ENCODE data around the gene KDM1B. TPM values are rescaled to one million over a fixed set of nuclear protein-coding genes. Genes with fewer than 3 reads are reported as not detected.
A peak's percentile ranks its signal among the peaks of the same experiment; 100 is the strongest.
"Not testable (repeated sequence)": the region's sequence is repeated elsewhere in the genome, so short reads cannot be mapped to it uniquely, and the experiment has no call there.

Gene KDM1B
- total RNA-seq, 2 donors from 2014 or later = 28.4 to 43.5 TPM

GRCh38 chr6:18141805-18142590 is 13.2 kb upstream of the KDM1B start:
- Histone ChIP-seq H3K4me3 (no peak overlapping the region), H3K9ac (ENCODE audit: low read depth in 2 of 2, low read length in 2 of 2) (no peak overlapping the region), H3K27ac (no peak overlapping the region), H3K4me1 (peaks cover 3% of the 10 kb centered on the region), H3K36me3 (no peaks in the 10 kb centered on the region), H3K27me3 (no peaks in the 10 kb centered on the region), H3K9me3 (no peaks in the 10 kb centered on the region)
- no peak for TF ChIP-seq CTCF (IDR thresholded peaks at IDR 0.05)
- intact Hi-C loops (cut with DNase I) = no loop called here
- DNase-seq = peak; percentile 40

GRCh38 chr6:18142591-18142861 is 12.7 kb upstream of the KDM1B start:
- Histone ChIP-seq H3K27ac (no peak overlapping the region), H3K9me3 (no peaks in the 10 kb centered on the region), H3K4me3 (no peak overlapping the region), H3K4me1 (peaks cover 3% of the 10 kb centered on the region), H3K27me3 (no peaks in the 10 kb centered on the region), H3K9ac (ENCODE audit: low read depth in 2 of 2, low read length in 2 of 2) (no peak overlapping the region), H3K36me3 (no peaks in the 10 kb centered on the region)
- TF ChIP-seq CTCF (IDR thresholded peaks at IDR 0.05) = no peak
- DNase-seq = no peak
- intact Hi-C loops (cut with DNase I) = no loop called here

GRCh38 chr6:18147160-18147559 is 8.1 kb upstream of the KDM1B start:
- Histone ChIP-seq H3K36me3 (no peaks in the 10 kb centered on the region), H3K4me3 (no peak overlapping the region), H3K27me3 (no peaks in the 10 kb centered on the region), H3K9ac (ENCODE audit: low read depth in 2 of 2, low read length in 2 of 2) (peak overlapping the region in 1 of 2 donors; percentile 34), H3K27ac (peak overlapping the region; percentile 68), H3K4me1 (no peaks in the 10 kb centered on the region), H3K9me3 (no peaks in the 10 kb centered on the region)
- peak; percentile 37 for DNase-seq
- no peak for TF ChIP-seq CTCF (IDR thresholded peaks at IDR 0.05)
- intact Hi-C loops (cut with DNase I) = no loop called here

- H3K4me1 ChIP-seq = no peaks in the 10 kb centered on the region
- no peaks in the 10 kb centered on the region for H3K9me3 ChIP-seq
- peak overlapping the region; percentile 68 for H3K27ac ChIP-seq
- no peaks in the 10 kb centered on the region for H3K36me3 ChIP-seq
- intact Hi-C loops (cut with DNase I) = no loop called here
- H3K9ac ChIP-seq (ENCODE audit: low read depth in 2 of 2, low read length in 2 of 2) = no peak overlapping the region
- no peaks in the 10 kb centered on the region for H3K27me3 ChIP-seq
- TF ChIP-seq CTCF (IDR thresholded peaks at IDR 0.05) = no peak
- DNase-seq = no peak
- no peak overlapping the region for H3K4me3 ChIP-seq
Measured at GRCh38 chr6:18147616-18148015, 7.6 kb upstream of the KDM1B start.

- Histone ChIP-seq H3K9me3 (no peaks in the 10 kb centered on the region), H3K27me3 (no peaks in the 10 kb centered on the region), H3K4me3 (no peak overlapping the region), H3K36me3 (no peaks in the 10 kb centered on the region), H3K27ac (peak overlapping the region; percentile 68), H3K9ac (ENCODE audit: low read depth in 2 of 2, low read length in 2 of 2) (no peak overlapping the region), H3K4me1 (peaks cover 4% of the 10 kb centered on the region)
- no peak for TF ChIP-seq CTCF (IDR thresholded peaks at IDR 0.05)
- peak; percentile 78 for DNase-seq
- intact Hi-C loops (cut with DNase I) = no loop called here
Measured at GRCh38 chr6:18148304-18149025, 6.8 kb upstream of the KDM1B start.

GRCh38 chr6:18151391-18151790 is 3.8 kb upstream of the KDM1B start:
- H3K4me3 ChIP-seq; H3K4me1 ChIP-seq; H3K27me3 ChIP-seq; H3K27ac ChIP-seq; H3K36me3 ChIP-seq; H3K9me3 ChIP-seq; DNase-seq; intact Hi-C loops (cut with DNase I); H3K9ac ChIP-seq (ENCODE audit: low read depth in 2 of 2, low read length in 2 of 2): not testable (repeated sequence)

Data from colonic mucosa (tissue), 4 donors.